ENCODE data around the gene MAML2.

Gene MAML2

GRCh38 chr11:96316869-96317268 is 26.1 kb downstream of the MAML2 start:
- no peak for DNase-seq

DNA sequence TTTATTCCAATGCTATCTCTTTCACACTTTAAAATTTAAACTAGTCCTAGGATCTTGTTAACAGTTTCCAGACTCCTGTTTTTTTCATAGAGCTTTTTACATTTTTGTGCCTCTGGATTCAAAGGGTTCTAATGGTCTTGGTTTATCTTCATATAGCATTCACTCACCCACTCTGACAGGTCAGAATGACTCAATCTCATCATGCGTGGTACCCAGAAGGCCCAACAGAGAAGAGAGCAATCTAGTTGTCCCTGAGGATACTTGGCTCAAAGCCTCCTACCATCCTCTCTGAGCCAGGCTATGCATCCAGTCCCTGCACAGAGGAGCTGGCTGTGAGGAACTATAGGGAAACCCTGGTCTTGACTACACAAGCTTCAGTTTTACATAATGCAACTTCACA is 27.5 kb downstream of the MAML2 start:
- no peak for DNase-seq

- DNase-seq = no peak
Measured at GRCh38 chr11:96314326-96315020, 28.5 kb downstream of the MAML2 start.

GRCh38 chr11:96313163-96313562 is 29.8 kb downstream of the MAML2 start:
- DNase-seq = no peak

- no peak for DNase-seq
Measured at GRCh38 chr11:96311120-96311568, 31.9 kb downstream of the MAML2 start.

DNA sequence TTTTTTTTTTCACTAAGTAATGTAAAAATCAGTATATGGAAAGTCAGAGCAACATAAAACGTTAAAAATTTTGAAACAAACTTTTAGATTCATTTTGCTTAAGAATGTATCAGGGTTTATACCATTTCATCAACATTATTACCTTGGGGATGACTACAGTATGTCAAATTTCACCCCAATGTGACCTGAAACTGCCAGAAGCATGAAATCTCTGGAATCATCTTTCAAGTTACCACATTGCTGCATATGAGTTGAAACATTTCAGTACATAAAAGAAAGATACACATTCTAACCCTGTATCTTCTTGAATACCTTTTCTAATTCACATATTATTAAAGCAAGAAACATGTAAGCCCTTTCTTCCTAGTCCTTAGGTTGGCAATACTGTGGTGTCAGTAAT is 32.8 kb downstream of the MAML2 start:
- DNase-seq = no peak

- no peak for DNase-seq
Measured at GRCh38 chr11:96309643-96310017, 33.4 kb downstream of the MAML2 start.

DNA sequence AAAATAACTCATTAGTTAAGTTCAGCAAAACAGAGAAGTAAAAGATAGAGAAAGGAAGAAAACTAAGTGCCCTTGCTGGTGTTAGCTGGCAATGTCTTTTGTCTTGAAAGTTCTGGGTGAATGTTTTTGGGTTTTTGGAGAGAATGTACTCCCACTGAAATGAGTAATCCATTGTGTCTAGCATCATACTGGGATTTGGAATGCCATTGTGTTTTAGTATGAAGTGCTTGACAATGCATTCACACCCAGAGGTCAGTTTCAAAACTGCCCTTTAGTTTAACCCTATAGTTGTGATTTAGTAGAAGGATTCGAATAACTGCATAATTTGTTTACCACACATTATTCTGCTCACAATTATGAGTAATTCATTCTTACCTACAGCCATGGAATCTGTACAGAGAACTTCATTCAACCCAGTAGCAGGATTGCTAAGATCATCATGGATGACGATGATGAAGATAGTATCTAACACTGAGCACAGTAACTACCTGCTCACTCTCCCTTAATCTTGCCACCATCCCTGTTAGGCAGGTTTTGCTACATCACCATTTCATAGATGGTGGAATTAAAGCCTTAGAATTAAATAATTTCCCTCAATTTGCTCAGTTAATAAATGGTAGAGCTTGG is 33.9 kb downstream of the MAML2 start:
- no peak for DNase-seq

DNA sequence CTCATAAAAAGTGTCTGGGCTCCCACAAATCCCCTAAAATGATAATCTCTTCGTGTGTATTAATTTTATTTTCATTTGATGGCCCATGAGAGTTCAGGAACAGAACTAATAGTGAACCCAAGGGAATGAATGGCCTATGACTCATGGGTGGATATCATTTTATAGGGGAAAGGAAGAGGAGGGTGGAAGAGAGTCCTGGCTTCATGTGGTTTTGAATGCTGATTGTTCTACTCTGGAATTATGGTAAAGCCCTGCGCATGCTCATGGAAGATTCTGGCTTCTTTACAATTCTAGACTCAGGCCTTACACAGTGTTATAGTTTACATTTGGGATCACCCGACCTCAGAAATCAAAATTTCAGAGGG is 35.2 kb downstream of the MAML2 start:
- no peak for DNase-seq

DNA sequence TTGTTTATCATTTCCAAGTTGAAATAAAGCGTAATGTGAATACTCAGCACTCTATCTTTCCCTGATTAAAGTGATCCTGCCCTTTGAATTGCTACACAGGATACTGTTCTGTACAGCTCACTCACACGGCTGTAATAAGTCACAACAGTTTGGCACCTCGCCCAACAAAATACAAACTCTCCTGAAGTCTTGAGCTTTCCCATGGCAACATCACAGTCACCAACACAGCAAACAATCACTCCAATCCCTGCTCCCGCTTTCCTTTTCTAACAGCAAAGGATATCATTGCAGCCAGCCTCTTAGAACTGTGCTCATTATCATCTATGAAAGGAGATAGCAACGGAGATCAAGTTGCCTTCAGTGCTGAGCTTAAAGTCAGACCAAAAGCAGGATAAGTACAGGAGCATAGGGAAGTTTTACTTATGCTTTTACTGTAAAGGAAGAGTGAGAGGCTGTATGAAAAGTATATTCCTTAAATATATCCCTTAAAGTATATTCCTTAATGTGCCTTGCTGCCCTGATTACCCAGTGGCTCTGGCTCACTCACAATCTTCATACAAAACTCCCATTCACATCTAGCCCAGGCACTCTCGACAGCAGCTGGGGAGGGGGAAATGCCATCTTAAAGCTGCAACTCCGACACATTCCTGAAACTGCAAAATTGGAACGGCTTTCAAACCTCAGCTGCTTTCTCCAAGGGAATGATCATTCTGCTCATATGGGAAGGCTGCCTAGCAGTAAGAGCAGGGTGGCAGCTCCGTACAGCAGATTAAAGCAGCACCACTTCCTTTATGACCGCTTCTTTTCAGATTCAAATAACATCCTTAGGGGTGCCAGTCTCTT is 35.8 kb downstream of the MAML2 start:
- peak; percentile 78 for DNase-seq

- no peak for DNase-seq
Measured at GRCh38 chr11:96306600-96306932, 36.4 kb downstream of the MAML2 start.

GRCh38 chr11:96306071-96306470 is 36.9 kb downstream of the MAML2 start:
- no peak for DNase-seq

- no peak for DNase-seq
Measured at GRCh38 chr11:96303980-96304379, 39.0 kb downstream of the MAML2 start.

GRCh38 chr11:96303064-96303463 is 39.9 kb downstream of the MAML2 start:
- no peak for DNase-seq

DNA sequence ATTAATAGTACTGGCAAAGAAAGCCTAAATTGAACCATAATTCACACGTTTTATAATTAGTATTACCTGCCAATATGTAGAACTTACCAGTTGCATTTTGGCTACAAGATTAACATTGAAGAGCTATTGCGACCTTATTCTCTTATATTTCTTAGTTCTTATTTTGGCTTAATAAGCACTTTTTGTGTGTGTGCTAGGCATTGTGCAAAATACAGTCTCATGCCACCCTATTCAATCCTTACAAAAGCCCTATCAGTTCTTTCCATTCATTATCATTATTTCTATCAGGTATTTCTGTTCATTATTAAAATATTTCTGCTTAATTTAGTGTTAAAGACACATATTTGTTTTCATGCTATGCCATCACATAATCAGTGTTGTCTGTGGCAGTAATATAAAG is 41.2 kb downstream of the MAML2 start:
- no peak for DNase-seq

DNA sequence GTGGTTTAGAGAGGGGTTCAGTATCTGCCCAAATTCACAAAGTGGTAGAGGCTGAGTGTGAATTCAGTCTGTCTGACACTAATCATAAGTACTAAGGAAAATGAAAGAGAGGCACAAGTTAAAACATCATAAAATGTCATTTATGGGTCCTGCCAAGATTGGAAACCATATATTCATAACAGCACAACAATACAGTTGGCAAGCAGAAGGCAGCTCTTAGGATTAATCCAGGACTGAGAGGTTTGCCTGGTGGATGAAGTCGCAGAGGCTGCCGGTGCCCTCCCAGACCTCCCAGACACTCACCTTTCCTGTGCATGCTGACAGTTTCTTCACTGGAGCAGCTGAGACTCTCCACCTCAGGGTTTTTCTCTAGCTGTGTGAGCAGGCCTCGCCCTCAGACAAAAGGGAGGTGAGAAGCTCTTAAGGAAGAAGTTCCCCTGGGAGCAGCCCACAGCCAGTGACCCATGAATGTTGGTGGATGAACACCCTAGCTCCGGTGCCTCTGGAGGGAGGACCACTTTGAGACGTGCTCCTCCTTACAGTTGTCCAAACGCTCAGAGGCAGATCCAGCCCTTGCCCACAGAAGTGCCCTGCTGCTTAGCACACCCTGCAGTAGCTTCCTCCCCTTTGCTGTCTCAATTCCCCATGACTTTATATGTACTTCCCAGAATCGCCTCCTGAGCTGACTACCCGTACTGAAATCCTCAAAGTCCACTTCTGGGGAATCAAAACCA is 43.7 kb downstream of the MAML2 start:
- no peak for DNase-seq

DNA sequence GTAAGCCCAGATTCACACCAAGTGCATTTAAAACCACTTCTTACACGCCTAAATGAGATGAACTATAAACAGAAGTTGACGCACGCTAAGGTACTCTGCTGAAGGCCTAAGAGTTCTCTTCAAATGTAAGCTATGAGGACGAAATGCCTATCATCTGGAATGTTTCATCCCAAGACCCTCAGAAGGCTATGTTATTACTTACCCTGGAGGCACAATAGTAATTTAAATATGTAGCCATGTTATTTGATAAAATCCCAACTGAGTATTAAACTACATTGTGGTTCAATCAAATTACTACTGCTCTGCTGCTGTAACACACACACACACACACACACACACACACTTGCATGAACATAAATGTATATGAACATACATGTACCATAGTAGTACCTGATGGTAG is 47.6 kb downstream of the MAML2 start:
- DNase-seq = no peak

DNA sequence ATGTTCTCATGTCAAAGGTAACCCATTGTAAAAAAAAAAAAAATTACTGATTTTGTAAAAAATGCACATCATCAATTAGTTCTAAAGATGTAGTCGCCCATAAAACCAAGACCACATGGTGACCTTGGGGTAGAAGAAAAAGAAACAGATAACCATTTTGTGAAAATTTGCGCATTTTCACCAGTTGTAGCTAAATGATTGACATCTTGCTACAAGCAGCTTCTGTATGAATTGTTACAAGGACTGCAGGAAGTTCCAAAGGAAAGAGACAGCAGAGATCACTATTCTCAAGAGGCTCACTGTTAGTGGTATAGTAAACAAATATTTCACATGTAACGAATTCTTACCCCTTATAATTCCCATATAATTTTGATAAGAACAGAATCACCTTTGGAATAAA is 48.7 kb downstream of the MAML2 start:
- DNase-seq = no peak

GRCh38 chr11:96293598-96294021 is 49.4 kb downstream of the MAML2 start:
- no peak for DNase-seq

GRCh38 chr11:96293109-96293508 is 49.9 kb downstream of the MAML2 start:
- DNase-seq = no peak

DNA sequence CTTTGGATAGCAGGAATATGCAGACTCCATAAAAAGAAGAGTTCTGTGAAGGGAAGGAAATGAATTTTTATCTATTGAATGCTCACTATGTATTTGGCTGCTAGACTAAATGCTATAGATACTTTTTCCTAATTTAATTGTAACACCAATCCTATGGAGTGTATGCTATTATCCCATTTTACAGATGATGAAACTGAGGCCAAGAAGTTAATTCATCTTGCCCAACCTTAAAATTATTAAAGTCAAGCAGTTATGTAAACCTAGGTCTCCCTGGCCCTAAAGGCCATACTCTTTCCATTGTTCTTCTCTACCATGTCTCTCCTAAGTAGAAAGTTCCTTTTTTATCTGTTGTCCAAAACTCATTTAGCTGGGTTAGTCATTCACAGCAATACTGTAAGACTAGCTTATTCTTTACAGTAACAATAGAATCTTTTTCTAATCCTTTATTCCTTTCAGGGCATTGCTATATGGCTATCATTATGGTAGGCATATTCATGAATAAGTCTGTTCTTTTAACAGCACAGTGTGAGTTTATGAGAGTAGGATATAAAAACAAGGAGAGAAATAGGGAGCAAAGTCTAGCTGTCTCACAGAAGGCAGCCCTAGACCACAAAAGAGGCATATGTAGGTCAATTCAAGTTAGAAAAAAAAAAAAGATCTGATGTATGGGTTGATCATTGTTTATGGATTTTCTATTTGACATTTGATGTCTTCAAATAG is 50.5 kb downstream of the MAML2 start:
- DNase-seq = no peak

DNA sequence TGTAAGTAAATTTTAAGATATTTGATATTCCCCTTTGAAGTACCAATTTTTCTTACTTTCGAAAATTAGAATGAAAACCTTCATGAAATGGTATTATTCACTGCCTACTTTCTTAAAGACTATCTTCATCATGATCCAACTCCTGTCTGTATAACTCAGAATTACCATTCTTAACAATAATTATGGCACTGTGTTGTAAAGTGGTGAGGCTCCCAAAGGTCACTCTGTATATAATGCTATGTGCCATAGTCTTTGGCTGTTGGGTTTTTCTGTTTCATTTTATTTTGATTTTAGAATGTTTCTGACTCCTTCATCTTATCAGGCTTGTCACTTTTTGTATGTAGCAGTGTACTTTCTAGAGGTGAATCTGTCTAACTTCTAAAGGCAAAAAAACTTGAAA is 52.4 kb downstream of the MAML2 start:
- DNase-seq = no peak

DNA sequence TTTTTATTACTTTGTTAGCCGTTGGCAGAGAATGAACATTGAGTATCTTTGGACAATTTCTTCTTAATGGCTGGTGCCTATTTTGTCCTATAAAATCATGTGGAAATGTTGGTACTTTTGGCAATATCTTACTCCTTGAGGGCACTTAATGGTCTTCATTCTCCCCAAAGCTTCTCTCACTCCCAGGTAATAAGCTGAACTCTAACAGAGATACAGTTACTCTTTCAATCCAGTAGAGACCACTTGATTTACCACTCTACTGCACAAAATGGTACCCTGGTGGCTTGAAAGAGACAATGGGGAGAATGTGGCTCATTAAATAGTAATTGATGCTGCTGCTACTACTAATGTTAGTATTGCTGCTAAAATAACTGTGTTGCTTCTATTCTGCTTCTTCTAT is 53.0 kb downstream of the MAML2 start:
- no peak for DNase-seq
